ENCODE data around the gene AKAP4. TPM values are rescaled to one million over a fixed set of nuclear protein-coding genes. Genes with fewer than 3 reads are reported as not detected.
A peak's percentile ranks its signal among the peaks of the same experiment; 100 is the strongest.

The AKAP4 gene, protein sequence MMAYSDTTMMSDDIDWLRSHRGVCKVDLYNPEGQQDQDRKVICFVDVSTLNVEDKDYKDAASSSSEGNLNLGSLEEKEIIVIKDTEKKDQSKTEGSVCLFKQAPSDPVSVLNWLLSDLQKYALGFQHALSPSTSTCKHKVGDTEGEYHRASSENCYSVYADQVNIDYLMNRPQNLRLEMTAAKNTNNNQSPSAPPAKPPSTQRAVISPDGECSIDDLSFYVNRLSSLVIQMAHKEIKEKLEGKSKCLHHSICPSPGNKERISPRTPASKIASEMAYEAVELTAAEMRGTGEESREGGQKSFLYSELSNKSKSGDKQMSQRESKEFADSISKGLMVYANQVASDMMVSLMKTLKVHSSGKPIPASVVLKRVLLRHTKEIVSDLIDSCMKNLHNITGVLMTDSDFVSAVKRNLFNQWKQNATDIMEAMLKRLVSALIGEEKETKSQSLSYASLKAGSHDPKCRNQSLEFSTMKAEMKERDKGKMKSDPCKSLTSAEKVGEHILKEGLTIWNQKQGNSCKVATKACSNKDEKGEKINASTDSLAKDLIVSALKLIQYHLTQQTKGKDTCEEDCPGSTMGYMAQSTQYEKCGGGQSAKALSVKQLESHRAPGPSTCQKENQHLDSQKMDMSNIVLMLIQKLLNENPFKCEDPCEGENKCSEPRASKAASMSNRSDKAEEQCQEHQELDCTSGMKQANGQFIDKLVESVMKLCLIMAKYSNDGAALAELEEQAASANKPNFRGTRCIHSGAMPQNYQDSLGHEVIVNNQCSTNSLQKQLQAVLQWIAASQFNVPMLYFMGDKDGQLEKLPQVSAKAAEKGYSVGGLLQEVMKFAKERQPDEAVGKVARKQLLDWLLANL
- polyA plus RNA-seq (2014; cell fraction: cytosol; rRNA removed) = 0.02 TPM in 1 of 2 replicates, not detected in the other
- polyA plus RNA-seq (2014; cell fraction: nucleus; rRNA removed) = not detected in 2 replicates

DNA sequence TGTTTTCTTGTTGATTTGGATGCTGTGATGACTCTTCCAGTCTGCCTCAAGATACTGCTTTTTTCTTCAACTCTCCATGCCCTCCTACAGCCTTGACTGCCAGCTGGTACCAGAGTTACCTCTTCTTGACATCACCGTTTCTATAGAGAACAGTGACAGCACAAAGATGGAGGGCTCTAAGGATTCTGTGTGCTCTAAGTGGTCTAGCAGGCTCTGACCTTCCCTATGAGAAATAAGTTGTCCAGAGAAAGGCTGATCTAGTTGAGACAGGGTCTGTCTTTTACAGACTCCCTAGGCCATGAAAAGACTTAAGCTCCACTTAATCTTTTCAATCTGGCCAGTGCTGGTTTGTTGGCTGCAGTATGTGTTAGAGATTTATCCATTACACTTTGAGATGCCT, at the start of gene AKAP4:
TSS of gene AKAP4 (minus strand) at position 101 of the 400 bp plus-strand sequence. CDS start 118 bp downstream, outside the sequence.
- no peak for DNase-seq (ENCODE audit: low spot score)

DNA sequence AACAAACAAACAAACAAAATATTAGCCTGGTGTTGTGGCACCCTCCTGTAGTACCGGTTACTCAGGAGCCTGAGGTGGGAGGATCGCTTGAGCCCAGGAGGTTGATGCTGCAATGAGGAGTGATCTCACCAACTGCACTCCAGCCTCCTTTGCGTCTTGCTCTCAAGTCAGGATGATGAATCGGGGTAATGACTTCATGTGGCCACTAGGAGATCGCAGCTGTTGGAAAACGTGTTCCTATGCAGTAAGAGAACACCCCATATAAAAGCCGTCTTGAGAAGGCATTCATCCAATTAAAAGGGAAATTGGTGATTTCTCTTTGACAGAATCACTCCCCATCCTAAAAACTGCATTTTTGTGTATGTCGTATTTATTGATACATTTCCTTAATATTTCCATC, 10.7 kb upstream of the AKAP4 start:
- no peak for DNase-seq (ENCODE audit: low spot score)

DNA sequence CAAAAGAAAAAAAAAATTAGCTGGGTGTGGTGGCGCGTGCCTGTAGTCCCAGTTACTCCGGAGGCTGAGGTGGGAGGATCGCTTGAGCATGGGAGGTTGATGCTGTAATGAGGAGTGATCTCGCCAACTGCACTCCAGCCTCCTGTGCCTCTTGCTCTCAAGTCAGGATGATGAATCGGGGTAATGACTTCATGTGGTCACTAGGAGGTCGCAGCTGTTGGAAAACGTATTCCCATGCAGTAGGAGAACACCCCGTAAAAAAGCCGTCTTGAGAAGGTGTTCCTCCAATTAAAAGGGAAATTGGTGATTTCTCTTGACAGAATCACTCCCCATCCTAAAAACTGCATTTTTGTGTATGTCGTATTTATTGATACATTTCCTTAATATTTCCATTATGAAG, 5.9 kb upstream of the AKAP4 start:
- DNase-seq (ENCODE audit: low spot score) = no peak

DNA sequence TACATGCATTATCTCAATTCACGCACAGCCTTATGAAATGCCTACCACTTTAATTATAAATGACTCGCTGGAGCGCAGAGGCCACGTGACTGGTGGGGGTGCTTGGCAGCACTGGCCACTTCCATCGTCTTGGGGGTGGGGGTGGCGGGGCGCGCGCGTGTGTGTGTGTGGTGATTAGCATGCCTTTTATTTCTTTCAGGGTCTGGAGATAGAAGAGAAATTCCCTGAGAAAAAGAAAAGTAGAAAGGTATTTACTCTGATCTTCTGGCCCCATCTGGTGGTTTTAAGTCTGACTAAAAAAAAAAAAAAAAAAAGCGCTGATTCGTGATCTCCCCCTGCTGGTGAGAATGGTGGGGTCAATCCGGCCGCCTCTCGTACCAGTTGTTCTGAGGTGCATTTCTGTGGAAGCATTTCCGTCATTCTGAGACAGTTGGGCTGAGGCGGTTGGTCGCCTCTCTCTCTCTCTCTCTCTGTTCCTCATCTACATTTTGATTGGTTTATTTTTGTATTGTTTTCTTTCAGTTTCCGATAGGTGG, 3.6 kb upstream of the AKAP4 start, which contains the start of gene CCNB3:
TSS of gene CCNB3 (plus strand) at position 402 of the 536 bp plus-strand sequence. CDS start 80,399 bp downstream, outside the sequence.
- DNase-seq (ENCODE audit: low spot score) = peak; percentile 76

DNA sequence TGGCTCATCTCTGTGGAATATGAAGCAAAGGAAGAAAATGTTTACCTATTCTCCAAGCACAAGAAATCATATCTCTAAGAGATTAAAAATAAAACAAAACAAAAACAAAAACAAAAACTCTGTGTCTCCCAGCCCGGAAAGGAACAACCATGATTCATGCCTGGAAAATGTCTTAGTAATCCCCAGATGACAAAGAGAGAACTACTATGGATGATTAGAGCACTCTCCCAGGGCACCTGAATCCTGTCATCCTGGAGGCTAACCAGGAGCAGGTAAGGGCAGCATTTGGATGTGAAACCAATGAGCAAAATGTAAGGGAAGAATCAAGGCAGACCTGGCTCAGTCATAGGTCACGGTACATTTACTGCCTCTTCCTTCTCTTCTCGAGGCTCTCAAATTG, 1.7 kb upstream of the AKAP4 start:
- peak; percentile 13 for DNase-seq (ENCODE audit: low spot score)

DNA sequence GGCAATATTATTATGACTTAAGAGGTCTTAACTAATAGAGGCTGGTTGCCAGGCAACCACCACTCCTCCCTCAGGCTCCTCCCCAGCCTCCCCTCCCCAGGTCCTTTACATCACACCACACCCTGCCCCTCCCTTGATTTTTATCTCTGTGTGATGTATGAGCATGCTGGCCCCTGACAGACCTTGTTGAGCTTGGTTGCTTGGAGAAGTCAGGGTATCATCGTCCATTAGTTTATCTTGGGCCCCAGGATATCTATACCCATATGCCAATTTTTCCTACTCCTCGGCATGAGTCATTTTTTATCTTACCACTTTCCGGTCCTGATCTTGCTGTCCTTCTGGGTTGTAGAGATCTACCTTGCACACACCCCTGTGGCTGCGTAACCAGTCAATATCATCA, 2.5 kb downstream of the AKAP4 start:
- DNase-seq (ENCODE audit: low spot score) = peak; percentile 23

DNA sequence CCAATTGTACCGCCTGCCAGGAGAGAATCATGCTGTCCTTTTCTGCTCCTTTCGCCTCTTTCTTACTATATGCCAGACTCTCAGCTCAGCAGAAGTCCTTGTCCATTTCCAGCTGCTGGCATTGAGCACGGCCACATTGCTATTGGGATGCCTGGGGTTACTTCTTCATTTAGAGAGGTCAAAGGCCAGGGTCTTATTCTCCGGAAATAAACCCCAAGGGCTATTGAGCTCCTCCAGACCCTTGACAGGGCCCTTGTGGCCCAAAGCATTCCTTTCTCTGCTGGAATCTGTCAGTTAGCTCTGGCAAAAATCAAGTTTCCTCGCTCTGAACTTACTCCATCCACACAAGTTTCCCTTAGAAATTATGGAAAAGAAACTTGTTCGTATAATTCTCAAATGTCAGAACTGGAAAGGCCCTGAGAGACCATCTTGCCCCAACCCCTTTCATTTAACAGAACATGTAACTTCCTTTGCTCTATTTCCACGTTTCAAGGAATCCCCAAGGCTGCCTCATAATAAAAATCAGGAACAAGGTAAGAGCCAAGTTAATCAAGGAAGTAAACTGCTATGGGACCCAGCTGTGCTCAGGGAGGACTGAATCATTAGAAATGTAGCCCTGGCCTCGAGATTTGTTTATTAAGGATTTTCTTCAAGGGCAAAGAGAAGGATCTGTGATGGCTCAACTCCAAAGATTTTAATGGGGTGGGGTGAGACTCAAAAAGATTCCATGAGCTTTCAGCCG, 11.8 kb downstream of the AKAP4 start:
- no peak for DNase-seq (ENCODE audit: low spot score)

DNA sequence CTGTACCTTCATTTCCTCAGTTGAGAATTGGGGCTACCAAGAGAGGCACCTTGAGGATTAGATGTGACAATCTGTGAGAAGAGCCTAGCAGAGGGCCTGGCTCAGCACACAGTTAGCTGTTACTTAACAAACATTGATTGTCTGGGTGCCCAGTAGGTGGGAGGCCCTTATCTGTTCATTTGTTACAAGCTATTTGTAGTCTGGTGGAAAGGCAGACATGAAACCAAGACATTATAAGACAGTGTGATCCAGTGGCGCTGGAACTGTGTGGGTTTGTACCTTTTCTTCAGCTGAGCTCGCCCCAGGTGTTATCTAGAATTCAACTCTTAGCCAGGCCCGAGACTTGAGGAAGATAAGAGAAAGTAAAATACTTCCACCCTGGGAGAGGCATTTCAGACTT, 16.9 kb downstream of the AKAP4 start:
- no peak for DNase-seq (ENCODE audit: low spot score)

DNA sequence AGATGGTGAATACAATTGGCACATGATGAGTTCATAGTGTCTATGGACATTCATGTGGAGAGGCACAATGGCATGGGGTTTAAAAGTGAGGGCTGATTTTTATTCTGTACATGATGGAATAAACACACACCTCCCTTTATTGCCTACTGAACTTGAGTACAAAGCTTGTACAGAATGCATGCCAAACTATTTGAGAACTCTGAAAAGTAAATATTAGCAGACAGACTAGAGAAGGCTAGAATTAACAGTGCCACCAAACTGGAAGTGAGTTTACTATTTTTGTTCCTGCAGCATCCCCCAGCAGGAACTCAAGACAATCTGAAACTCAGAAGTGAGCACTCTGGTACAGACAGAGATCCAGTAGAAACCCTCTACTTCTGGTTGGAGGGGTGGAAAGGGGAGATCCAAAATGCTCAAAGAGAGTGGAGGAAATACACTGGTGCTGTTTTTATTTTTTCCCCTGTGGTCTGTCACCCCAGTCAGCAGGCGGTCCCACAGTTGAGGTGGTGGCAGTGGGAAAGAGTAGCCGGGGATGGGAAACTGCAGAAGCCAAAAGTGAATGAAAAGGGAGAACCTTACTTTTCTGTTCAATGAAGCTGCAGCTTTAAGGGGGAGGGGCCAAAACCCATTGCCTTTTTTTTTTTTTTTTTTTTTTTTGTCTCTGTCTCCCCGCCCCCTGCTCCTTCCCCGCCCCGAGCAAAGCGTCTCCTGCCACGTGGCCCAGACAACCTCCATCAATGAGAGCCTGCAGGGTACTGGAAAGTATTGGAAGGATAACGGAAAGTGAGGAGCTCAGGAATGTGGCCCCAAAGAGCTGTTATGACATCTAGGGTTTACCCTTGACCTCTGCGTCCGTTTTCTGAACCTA, 20.5 kb downstream of the AKAP4 start:
- DNase-seq (ENCODE audit: low spot score) = no peak

DNA sequence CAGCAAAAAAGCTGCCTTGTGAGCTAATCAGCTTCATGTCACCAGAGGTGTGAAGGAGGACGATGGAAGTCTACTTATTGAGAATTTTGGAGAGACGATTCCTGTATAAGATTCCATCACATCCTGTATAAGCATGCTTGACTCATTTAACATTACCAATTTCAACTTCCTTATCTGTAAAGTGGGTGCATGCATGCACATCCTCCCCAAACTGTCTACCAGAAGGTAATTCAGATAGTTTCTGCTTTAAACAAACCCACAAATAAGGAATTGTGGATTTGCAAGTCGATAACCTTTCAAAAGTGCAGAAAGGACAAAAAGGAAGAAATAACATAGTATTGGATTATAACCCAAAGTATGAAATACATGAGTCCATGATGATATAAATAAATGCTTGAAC, 31.1 kb downstream of the AKAP4 start:
- DNase-seq (ENCODE audit: low spot score) = no peak

DNA sequence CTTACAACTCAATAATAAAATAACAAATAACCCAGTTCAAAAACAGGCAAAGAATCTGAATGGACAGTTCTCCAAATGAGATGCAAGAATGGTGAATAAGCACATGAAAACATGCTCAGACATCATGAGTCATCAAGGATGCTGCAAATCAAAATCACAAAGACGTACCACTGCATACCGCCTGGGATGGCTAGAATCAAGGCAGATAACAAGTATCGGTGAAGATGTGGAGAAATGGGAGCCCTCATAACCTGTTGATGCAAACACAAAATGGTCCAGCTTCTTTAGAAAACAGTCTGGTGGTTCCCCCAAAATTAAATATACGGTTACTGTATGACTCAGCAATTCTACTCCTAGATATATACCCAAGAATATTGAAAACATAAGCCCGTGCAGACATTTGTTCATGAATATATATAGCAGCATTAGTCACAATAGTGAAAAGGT, 32.5 kb downstream of the AKAP4 start:
- no peak for DNase-seq (ENCODE audit: low spot score)

DNA sequence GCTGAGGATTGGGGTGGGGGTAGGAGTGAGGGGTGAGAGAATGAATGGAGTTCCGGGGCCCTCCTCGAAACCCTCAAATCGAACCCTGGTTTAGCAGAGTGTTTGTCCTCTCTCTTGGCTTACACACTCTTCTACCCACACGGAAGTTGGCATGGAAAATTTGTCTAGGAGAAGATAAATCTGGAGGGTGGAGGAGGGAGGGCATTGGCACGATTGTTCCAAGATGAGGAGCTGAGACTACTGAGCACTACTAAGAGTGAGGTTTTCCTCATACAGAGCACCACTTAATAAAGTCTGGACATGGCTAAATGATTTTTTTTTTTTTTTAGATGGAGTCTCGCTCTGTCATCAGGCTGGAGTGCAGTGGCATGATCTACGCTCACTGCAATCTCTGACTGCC, 33.4 kb downstream of the AKAP4 start:
- no peak for DNase-seq (ENCODE audit: low spot score)

DNA sequence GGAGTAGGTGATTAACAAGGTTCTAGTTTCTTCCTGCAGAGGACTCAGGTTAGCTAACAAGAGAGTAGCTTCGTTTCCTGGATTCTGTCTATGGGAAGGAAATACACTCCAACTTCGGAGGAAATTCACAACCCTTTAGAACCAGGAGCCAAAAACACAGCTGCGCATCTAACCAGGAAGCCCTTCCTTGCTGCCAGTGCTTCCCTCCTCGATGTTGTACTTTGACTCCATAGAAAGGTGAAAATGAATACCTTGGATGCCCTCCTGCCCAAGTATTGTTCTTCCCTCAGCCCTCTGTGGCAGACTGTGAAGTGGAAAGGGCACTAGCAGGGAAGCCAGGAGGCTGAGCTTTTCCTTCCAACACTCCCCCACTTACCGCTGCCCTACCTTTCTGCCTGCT, 35.1 kb downstream of the AKAP4 start:
- no peak for DNase-seq (ENCODE audit: low spot score)

DNA sequence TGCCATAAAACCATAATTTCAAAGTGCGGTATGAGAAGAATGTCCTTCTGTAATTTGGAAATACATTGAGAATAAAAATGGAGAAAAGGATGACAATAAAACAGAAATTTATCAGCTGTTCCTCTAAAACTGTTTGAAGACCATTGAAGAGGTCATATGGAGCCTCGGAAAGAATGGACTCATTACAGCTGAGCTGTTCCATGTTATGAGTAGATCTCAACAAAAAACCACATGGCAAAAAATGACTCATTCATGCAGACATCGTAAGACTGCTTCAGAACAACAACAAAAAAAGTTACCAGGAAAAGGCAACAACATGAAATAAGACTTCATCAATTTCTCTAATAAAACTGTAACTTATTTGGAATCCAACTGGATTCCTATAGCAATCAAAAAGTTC, 39.7 kb downstream of the AKAP4 start:
- DNase-seq (ENCODE audit: low spot score) = no peak

DNA sequence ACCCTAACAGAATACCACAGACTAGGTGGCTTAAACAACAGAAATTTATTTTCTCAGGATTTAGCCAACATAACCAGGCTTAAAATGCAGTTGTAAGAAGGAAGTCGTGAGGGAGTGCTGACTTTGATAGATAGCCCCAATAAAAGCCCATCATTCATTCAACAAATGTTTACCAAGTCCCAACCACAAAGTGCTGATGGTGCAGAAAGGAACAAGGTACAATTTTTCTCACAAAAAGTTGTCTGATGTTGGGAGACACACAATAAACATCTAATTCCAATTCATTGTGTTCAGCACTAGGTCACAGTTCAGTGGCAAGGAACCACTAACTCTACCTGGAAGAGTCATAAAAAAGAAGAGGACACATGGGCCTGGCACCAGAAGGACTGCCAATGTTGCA, 42.2 kb downstream of the AKAP4 start:
- DNase-seq (ENCODE audit: low spot score) = no peak

DNA sequence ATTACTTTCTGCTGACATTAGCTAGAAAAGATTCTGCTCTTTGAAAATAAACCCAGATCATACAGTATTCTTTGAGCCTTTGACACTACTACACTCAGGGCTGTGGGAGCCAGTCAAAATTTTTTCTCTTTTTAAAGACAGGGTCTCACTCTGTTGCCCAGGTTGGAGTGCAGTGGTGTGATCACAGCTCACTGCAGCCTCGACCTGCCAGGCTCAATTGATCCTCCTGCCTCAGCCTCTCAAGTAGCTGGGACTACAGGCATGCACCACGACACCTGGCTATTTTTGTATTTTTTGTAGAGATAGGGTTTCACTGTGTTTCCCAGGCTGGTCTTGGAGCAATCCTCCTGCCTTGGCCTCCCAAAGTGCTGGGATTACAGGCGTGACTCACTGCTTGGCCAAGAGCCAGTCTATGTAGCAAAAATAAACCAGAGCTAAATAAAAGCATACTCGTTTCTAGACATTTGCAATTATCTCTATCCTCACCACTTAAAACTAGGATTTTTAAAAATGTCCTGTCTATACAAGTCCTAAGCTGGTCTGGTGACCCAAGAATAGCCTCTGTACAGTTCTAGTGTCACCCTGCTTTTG, 43.2 kb downstream of the AKAP4 start:
- DNase-seq (ENCODE audit: low spot score) = no peak

DNA sequence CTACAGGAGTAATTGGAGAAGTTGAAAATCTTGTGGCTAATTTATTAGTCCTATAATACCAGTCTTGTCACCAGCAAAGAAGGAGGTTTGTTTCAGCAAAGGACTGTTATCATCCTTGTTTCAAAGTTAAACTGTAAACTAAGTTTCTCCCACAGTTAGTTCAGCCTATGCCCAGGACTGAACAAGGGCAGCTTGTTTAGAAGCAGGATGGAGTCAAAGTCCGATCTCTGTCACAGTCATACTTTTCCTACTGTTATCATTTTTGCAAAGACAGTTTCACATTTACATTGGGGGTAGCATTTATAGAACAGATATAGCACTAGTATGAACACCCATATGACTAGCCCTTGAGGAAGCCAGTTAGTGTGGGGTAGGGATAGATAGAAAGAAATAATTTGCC, 46.4 kb downstream of the AKAP4 start:
- no peak for DNase-seq (ENCODE audit: low spot score)

DNA sequence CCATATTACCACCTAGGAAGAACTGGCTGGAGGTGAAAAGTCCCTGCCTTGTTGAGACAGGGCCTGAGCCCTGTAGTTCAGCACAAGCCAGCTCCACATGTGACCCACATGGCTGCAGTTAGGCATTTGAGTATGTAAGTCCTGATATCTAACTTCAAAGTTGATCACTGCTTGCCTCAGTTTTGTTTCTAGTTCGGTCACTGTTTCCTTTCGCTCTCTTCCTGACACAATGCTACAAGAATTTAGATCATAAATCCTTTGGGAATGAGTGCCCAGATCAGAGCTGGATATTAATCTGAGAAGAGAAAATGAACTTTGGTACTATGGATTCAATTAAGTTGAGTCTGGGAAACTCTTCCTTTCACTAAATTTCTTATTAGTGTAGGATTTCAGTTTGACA, 48.4 kb downstream of the AKAP4 start:
- no peak for DNase-seq (ENCODE audit: low spot score)

DNA sequence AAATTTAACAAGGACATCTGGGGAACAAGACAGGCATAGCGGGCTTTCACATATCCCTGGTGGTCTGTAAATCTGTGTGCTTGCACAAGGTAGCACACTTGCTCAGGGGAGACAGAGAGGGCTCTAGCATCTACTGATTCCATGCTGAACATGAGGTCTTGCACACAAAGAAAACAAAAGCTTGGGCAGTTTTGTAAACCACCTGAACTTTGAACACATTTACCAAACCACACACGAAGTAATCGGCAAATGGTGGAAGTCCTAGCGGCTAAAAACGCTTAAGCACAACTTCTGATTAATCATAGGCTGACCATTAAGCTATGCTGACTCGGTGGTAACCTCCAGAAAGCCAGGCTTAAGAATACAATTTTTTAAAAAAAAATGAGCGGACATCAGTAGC, 52.8 kb downstream of the AKAP4 start:
- peak; percentile 25 for DNase-seq (ENCODE audit: low spot score)
